K562 (cell line): ENCODE measurements around the gene TYRO3.

Source experiments
- ARNT ChIP-seq, 2 experiments: fragments of 450-650 bp; IDR thresholded peaks; 2 replicates each; pipeline ENCODE4 v1.6.1; 2016; ENCODE audit warnings: mild to moderate bottlenecking in 1 of 2
- EZH2 ChIP-seq: IDR thresholded peaks from 2 replicates; pipeline ENCODE4 v1.6.1; 2012; ENCODE audit warnings: low read depth, mild to moderate bottlenecking, inconsistent platforms, low read length, borderline replicate concordance
- MEF2A ChIP-seq: IDR thresholded peaks from 2 replicates; pipeline ENCODE4 v1.6.1; 2011; ENCODE audit warnings: low read depth, mild to moderate bottlenecking, low read length, moderate library complexity; ENCODE audit not compliant: control insufficient read depth
- NFIC ChIP-seq: fragments of 450-650 bp; IDR thresholded peaks from 2 replicates; pipeline ENCODE4 v1.6.1; 2017; ENCODE audit warnings: mild to moderate bottlenecking, inconsistent platforms
- RBM14 ChIP-seq: fragments of 200-400 bp; formaldehyde crosslinking; IDR thresholded peaks from 2 replicates; pipeline ENCODE4 v1.6.1; 2018; ENCODE audit warnings: low read depth, mild to moderate bottlenecking, low read length, moderate library complexity, borderline replicate concordance; ENCODE audit not compliant: insufficient read depth
- TBL1XR1 ChIP-seq, 2 experiments: IDR thresholded peaks; 2 replicates each; pipeline ENCODE4 v1.6.1; 2012; ENCODE audit warnings: improper control_type of control experiment in 2 of 2, low read length in 2 of 2, mild to moderate bottlenecking in 1 of 2
- ZNF217 ChIP-seq: sonication (generic); formaldehyde crosslinking; IDR thresholded peaks from 2 replicates; pipeline ENCODE4 v1.8.0; 2022; ENCODE audit warnings: mild to moderate bottlenecking, missing genetic modification reagents
- ZNF3 ChIP-seq: fragments of 250-450 bp; sonication (Bioruptor Pico); IDR thresholded peaks from 2 replicates; pipeline ENCODE4 v1.5.0; 2021; ENCODE audit warnings: mild to moderate bottlenecking, moderate library complexity
- TF ChIP-seq, protein P1 (sequence below), 3 experiments: IDR thresholded peaks in 2 of 3; conservative IDR thresholded peaks in 1 of 3; 2 replicates each; pipeline ENCODE4 v1.5.1; 2011 to 2012; ENCODE audit warnings: low read length in 3 of 3, mild to moderate bottlenecking in 3 of 3, control low read depth in 2 of 3, improper control_type of control experiment in 1 of 3, inconsistent platforms in 1 of 3, low read depth in 1 of 3, mixed read lengths in 1 of 3, moderate library complexity in 1 of 3; ENCODE audit not compliant: insufficient read depth in 2 of 3

DNA sequence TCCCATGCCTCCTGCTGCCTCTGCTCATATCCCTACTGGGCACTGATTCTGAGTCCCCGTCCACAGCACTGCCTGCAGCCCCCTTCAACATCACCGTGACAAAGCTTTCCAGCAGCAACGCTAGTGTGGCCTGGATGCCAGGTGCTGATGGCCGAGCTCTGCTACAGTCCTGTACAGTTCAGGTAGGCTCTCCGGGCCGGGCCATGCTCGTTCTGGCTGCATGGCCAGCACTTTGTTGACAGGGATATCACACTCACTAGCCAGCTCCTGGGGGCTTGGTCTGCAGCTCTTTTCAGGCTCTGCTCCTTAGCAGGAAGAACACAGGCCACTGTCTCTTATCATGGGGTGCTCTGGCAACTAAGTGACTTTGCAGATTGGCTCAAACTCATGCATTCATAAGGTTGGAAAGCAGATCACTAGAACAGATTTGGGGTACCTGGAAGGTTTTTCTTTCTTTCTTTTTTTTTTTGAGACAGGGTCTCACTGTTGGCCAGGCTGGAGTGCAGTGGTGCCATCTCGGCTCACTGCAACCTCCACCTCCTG, 6.0 kb downstream of the TYRO3 start:
- TF ChIP-seq NFIC (no peak), RBM14 (no peak), EZH2 (no peak), ZNF3 (CRISPR knock-in tag) (no peak), TBL1XR1 (IDR thresholded peaks at IDR 0.05; ENCODE audit: low read length in 2 of 2) (no peak), MEF2A (no peak), ARNT (IDR thresholded peaks at IDR 0.05) (no peak), ZNF217 (CRISPR knock-in tag) (no peak)
- TF ChIP-seq, protein P1, sequence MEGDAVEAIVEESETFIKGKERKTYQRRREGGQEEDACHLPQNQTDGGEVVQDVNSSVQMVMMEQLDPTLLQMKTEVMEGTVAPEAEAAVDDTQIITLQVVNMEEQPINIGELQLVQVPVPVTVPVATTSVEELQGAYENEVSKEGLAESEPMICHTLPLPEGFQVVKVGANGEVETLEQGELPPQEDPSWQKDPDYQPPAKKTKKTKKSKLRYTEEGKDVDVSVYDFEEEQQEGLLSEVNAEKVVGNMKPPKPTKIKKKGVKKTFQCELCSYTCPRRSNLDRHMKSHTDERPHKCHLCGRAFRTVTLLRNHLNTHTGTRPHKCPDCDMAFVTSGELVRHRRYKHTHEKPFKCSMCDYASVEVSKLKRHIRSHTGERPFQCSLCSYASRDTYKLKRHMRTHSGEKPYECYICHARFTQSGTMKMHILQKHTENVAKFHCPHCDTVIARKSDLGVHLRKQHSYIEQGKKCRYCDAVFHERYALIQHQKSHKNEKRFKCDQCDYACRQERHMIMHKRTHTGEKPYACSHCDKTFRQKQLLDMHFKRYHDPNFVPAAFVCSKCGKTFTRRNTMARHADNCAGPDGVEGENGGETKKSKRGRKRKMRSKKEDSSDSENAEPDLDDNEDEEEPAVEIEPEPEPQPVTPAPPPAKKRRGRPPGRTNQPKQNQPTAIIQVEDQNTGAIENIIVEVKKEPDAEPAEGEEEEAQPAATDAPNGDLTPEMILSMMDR (IDR thresholded peaks at IDR 0.05 in 2 of 3, conservative IDR thresholded peaks at IDR 0.05 in 1 of 3; ENCODE audit: insufficient read depth in 2 of 3, low read depth in 1 of 3, low read length in 3 of 3) = no peak
